Fibroblast of lung (primary cell): Measurements from ENCODE around the gene SEC14L3. TPM values are rescaled to one million over a fixed set of nuclear protein-coding genes. Genes with fewer than 3 reads are reported as not detected.

Experiments
- DNase-seq, 2 donors: peaks; one replicate each; pipeline versions ENCODE4 v3.0.0 to v3.0.0-alpha.2; 2010; ENCODE audit warnings: low read depth in 2 of 2
- H2AFZ ChIP-seq: 2 replicates; pipeline ENCODE4 v1.5.1; 2012; ENCODE audit warnings: low read length, control low read depth, inconsistent platforms
- H3K27ac ChIP-seq: 2 replicates; pipeline ENCODE4 v1.5.1; 2011; ENCODE audit warnings: low read length, control low read depth; ENCODE audit not compliant: insufficient read depth
- H3K27me3 ChIP-seq: 2 replicates; pipeline ENCODE4 v1.5.1; 2011; ENCODE audit warnings: mild to moderate bottlenecking, low read length; ENCODE audit not compliant: control insufficient read depth, insufficient read depth
- H3K36me3 ChIP-seq: 2 replicates; pipeline ENCODE4 v1.5.1; 2011; ENCODE audit warnings: low read length; ENCODE audit not compliant: control insufficient read depth, insufficient read depth
- H3K4me1 ChIP-seq: 2 replicates; pipeline ENCODE4 v1.5.1; 2011; ENCODE audit warnings: low read length; ENCODE audit not compliant: control insufficient read depth, insufficient read depth; ENCODE audit errors: extremely low read depth
- H3K4me2 ChIP-seq: 2 replicates; pipeline ENCODE4 v1.5.1; 2011; ENCODE audit warnings: low read length, control low read depth; ENCODE audit not compliant: insufficient read depth; ENCODE audit errors: extremely low read depth
- H3K4me3 ChIP-seq, 4 experiments: fragments of 200-600 bp in 1 of 4; sonication (generic) in 1 of 4; replicated peaks in 1 of 4; 2 replicates each; pipeline ENCODE4 v1.5.1; 2011 to 2016; ENCODE audit warnings: low read length in 4 of 4, low read depth in 3 of 4, mild to moderate bottlenecking in 3 of 4, control low read depth in 2 of 4, inconsistent platforms in 1 of 4, mixed read lengths in 1 of 4; ENCODE audit not compliant: insufficient read depth in 1 of 4; ENCODE audit errors: control extremely low read depth in 1 of 4
- H3K79me2 ChIP-seq: 2 replicates; pipeline ENCODE4 v1.5.1; 2012; ENCODE audit warnings: mild to moderate bottlenecking, low read length, inconsistent platforms; ENCODE audit not compliant: control insufficient read depth, insufficient read depth
- H3K9ac ChIP-seq: 2 replicates; pipeline ENCODE4 v1.5.1; 2011; ENCODE audit warnings: mild to moderate bottlenecking, low read length, control low read depth; ENCODE audit not compliant: insufficient read depth
- H3K9me3 ChIP-seq: 2 replicates; pipeline ENCODE4 v1.5.1; 2012; ENCODE audit warnings: low read depth, low read length; ENCODE audit not compliant: control insufficient read depth, insufficient read depth
- H4K20me1 ChIP-seq: 2 replicates; pipeline ENCODE4 v1.5.1; 2011; ENCODE audit warnings: low read length; ENCODE audit not compliant: control insufficient read depth, insufficient read depth; ENCODE audit errors: extremely low read depth
- CTCF ChIP-seq, 2 donors: IDR thresholded peaks in 1 of 2; conservative IDR thresholded peaks in 1 of 2; 1 replicate in 1 of 2; 2 replicates in 1 of 2; pipeline ENCODE4 v1.5.1; 2011 to 2012; ENCODE audit warnings: low read length in 2 of 2, control low read depth in 1 of 2, inconsistent platforms in 1 of 2, low read depth in 1 of 2, mild to moderate bottlenecking in 1 of 2
- EZH2 ChIP-seq: IDR thresholded peaks from 2 replicates; pipeline ENCODE4 v1.5.1; 2012; ENCODE audit warnings: low read length, control low read depth, mild to moderate bottlenecking; ENCODE audit errors: missing control alignments
- polyA plus RNA-seq, 2 donors: library from polyadenylated mRNA; depleted of rRNA in 1 of 2; stranded (reverse) in 1 of 2; unstranded in 1 of 2; fragments of >200 nt; gene quantifications; 2 replicates each; pipeline ENCODE4 v1.2.1, GENCODE V29; 2011 to 2012; ENCODE audit warnings: missing spikeins in 1 of 2
- total RNA-seq: library from RNA; depleted of rRNA; stranded (reverse); fragments of >200 nt; gene quantifications from 2 replicates; pipeline ENCODE4 v1.2.1, GENCODE V29; 2014

SEC14L3 gene
- total and polyA plus RNA-seq, 2 donors (not counting 1 experiment from before 2014, with no cell fraction given): not detected

- Histone ChIP-seq H3K36me3 (peaks cover 16% of the 10 kb centered on the region), H3K4me3 (no peak overlapping the region), H3K9me3 (no peaks in the 10 kb centered on the region), H3K4me1 (peaks cover 10% of the 10 kb centered on the region), H3K27me3 (no peaks in the 10 kb centered on the region), H3K4me2 (no peak overlapping the region), H4K20me1 (no peaks in the 10 kb centered on the region), H3K9ac (no peak overlapping the region), H2AFZ (no peak overlapping the region), H3K79me2 (no peaks in the 10 kb centered on the region), H3K27ac (no peak overlapping the region)
- TF ChIP-seq EZH2 (no peak), CTCF (conservative IDR thresholded peaks at IDR 0.05 in 1 of 2, IDR thresholded peaks at IDR 0.05 in 1 of 2; ENCODE audit: low read depth in 1 of 2, low read length in 2 of 2) (no peak)
- DNase-seq: no peak
Observed at GRCh38 chr22:30416403-30416802, 55.4 kb downstream of the SEC14L3 start.

GRCh38 chr22:30414525-30415047 is 57.2 kb downstream of the SEC14L3 start:
- Histone ChIP-seq H3K79me2 (no peaks in the 10 kb centered on the region), H3K4me2 (no peak overlapping the region), H3K9me3 (no peaks in the 10 kb centered on the region), H2AFZ (no peak overlapping the region), H3K4me3 (no peak overlapping the region), H3K36me3 (peaks cover 21% of the 10 kb centered on the region), H3K27me3 (no peaks in the 10 kb centered on the region), H4K20me1 (no peaks in the 10 kb centered on the region), H3K27ac (no peak overlapping the region), H3K4me1 (no peaks in the 10 kb centered on the region), H3K9ac (no peak overlapping the region)
- TF ChIP-seq EZH2 (no peak), CTCF (conservative IDR thresholded peaks at IDR 0.05 in 1 of 2, IDR thresholded peaks at IDR 0.05 in 1 of 2; ENCODE audit: low read depth in 1 of 2, low read length in 2 of 2) (no peak)
- peak in 1 of 2 donors; percentile 47 for DNase-seq

- Histone ChIP-seq H3K4me3 (no peak overlapping the region), H4K20me1 (no peaks in the 10 kb centered on the region), H3K9me3 (no peaks in the 10 kb centered on the region), H3K4me1 (no peaks in the 10 kb centered on the region), H3K27me3 (no peaks in the 10 kb centered on the region), H3K27ac (no peak overlapping the region), H3K4me2 (no peak overlapping the region), H3K9ac (no peak overlapping the region), H3K79me2 (no peaks in the 10 kb centered on the region), H3K36me3 (peaks cover 21% of the 10 kb centered on the region), H2AFZ (no peak overlapping the region)
- TF ChIP-seq CTCF (conservative IDR thresholded peaks at IDR 0.05 in 1 of 2, IDR thresholded peaks at IDR 0.05 in 1 of 2; ENCODE audit: low read depth in 1 of 2, low read length in 2 of 2) (no peak), EZH2 (no peak)
- no peak for DNase-seq
Observed at GRCh38 chr22:30413745-30414524, 57.9 kb downstream of the SEC14L3 start.
